C4-2B (cell line): ENCODE measurements around the gene TRPM5.

ENCODE experiments used
- CTCF ChIP-seq: fragments of 450-650 bp; conservative IDR thresholded peaks from 2 replicates; pipeline ENCODE4 v1.5.1; 2017; ENCODE audit warnings: mild to moderate bottlenecking
- ZFX ChIP-seq: fragments of 450-650 bp; IDR thresholded peaks from 2 replicates; pipeline ENCODE4 v1.6.1; 2017

GRCh38 chr11:2470495-2470894 is 26.2 kb upstream of the TRPM5 start:
- no peak for TF ChIP-seq CTCF
- no peak for TF ChIP-seq ZFX
